A549 (cell line): ENCODE measurements around the gene MPZL2. TPM values are rescaled to one million over a fixed set of nuclear protein-coding genes. Genes with fewer than 3 reads are reported as not detected.

Experiments used
- ATAC-seq, 2 experiments: fragments of 200-7000 bp in 1 of 2; fragments of >200 bp in 1 of 2; cut with Nextera tagmentation in 1 of 2; cut with Tn5 transposase in 1 of 2; 3 replicates each; pipeline versions ENCODE4 v1.8.0 to v1.9.1; 2018 to 2020; ENCODE audit warnings: mild to moderate bottlenecking in 1 of 2, moderate library complexity in 1 of 2
- CTCF ChIA-PET: fragments of 300-600 bp; sonication (Branson Sonifier 250); formaldehyde crosslinking; extraction: SDS; loops from one replicate; lab custom pipeline; 2021; ENCODE audit warnings: antibody characterized with exemption, inconsistent platforms; lab: Yijun Ruan, JAX
- POLR2A ChIA-PET: fragments of 350-600 bp; formaldehyde crosslinking; extraction: SDS; loops from one replicate; lab custom pipeline; 2021; ENCODE audit warnings: antibody characterized with exemption, inconsistent platforms; lab: Yijun Ruan, JAX
- DNase-seq, 2 experiments: peaks; one replicate each; pipeline versions ENCODE4 v3.0.0 to v3.0.0-alpha.2; 2011 to 2016; ENCODE audit warnings: low read depth in 1 of 2, low spot score in 1 of 2
- FAIRE-seq: peaks from 2 replicates; lab custom pipeline; 2011; peaks lifted over from hg19 to GRCh38; lab: Jason Lieb, UNC
- H3K27ac ChIP-seq, 2 experiments: fragments of >200 bp; sonication (Bioruptor Twin); formaldehyde crosslinking; 3 replicates each; pipeline ENCODE4 v1.5.1; 2016 to 2017
- H3K4me1 ChIP-seq: fragments of >200 bp; sonication (Bioruptor Twin); formaldehyde crosslinking; 3 replicates; pipeline ENCODE4 v1.6.1; 2016
- H3K4me2 ChIP-seq: fragments of >200 bp; sonication (Bioruptor Twin); formaldehyde crosslinking; 3 replicates; pipeline ENCODE4 v1.6.1; 2016
- H3K4me3 ChIP-seq: fragments of >200 bp; sonication (Bioruptor Twin); formaldehyde crosslinking; 3 replicates; pipeline ENCODE4 v1.5.1; 2016
- H3K9me3 ChIP-seq: fragments of >200 bp; sonication (Bioruptor Twin); formaldehyde crosslinking; 3 replicates; pipeline ENCODE4 v1.6.1; 2016
- CBX2 ChIP-seq: fragments of 200-600 bp; sonication (generic); IDR thresholded peaks from 2 replicates; pipeline ENCODE4 v1.6.1; 2016; ENCODE audit warnings: low read depth, mild to moderate bottlenecking, borderline replicate concordance
- CEBPB ChIP-seq, 2 experiments: fragments of >200 bp in 1 of 2; sonication (Bioruptor Twin) in 1 of 2; formaldehyde crosslinking in 1 of 2; IDR thresholded peaks; 2 replicates each; pipeline ENCODE4 v1.6.1; 2012 to 2016
- CHD2 ChIP-seq: fragments of 150-350 bp; IDR thresholded peaks from 2 replicates; pipeline ENCODE4 v1.6.1; 2014; ENCODE audit warnings: low read length; ENCODE audit not compliant: partially characterized antibody
- CTCF ChIP-seq: fragments of >200 bp; sonication (Bioruptor Twin); formaldehyde crosslinking; IDR thresholded peaks from 3 replicates; pipeline ENCODE4 v1.5.1; 2016
- EP300 ChIP-seq, 2 experiments: fragments of >200 bp; sonication (Bioruptor Twin); formaldehyde crosslinking; IDR thresholded peaks; 2 replicates in 1 of 2; 3 replicates in 1 of 2; pipeline ENCODE4 v1.6.1; 2016 to 2017
- ESRRA ChIP-seq: fragments of 150-350 bp; IDR thresholded peaks from 2 replicates; pipeline ENCODE4 v1.6.1; 2014; ENCODE audit warnings: mild to moderate bottlenecking, low read length, borderline replicate concordance
- FOSB ChIP-seq: fragments of 250-450 bp; sonication (Bioruptor Pico); IDR thresholded peaks from 2 replicates; pipeline ENCODE4 v1.5.0; 2020; ENCODE audit warnings: mild to moderate bottlenecking, moderate library complexity
- FOSL2 ChIP-seq, 2 experiments: fragments of 450-650 bp in 1 of 2; fragments of >200 bp in 1 of 2; sonication (Bioruptor Twin) in 1 of 2; formaldehyde crosslinking; IDR thresholded peaks; 2 replicates each; pipeline versions ENCODE4 v1.5.0 to v1.6.1; 2016 to 2020; ENCODE audit warnings: mild to moderate bottlenecking in 1 of 2, moderate library complexity in 1 of 2
- HEYL ChIP-seq: fragments of 250-450 bp; sonication (Bioruptor Pico); IDR thresholded peaks from 2 replicates; pipeline ENCODE4 v1.8.0; 2021; ENCODE audit warnings: mild to moderate bottlenecking, moderate library complexity
- HOXA7 ChIP-seq: fragments of 250-450 bp; sonication (Bioruptor Pico); IDR thresholded peaks from 2 replicates; pipeline ENCODE4 v1.5.0; 2020; ENCODE audit warnings: mild to moderate bottlenecking, moderate library complexity
- HOXB13 ChIP-seq: fragments of 250-450 bp; sonication (Bioruptor Pico); IDR thresholded peaks from 2 replicates; pipeline ENCODE4 v1.5.0; 2020; ENCODE audit warnings: low read depth, mild to moderate bottlenecking, moderate library complexity
- MAFK ChIP-seq: fragments of 450-650 bp; IDR thresholded peaks from 2 replicates; pipeline ENCODE4 v1.6.1; 2014; ENCODE audit not compliant: partially characterized antibody
- MAZ ChIP-seq: fragments of 150-350 bp; IDR thresholded peaks from 2 replicates; pipeline ENCODE4 v1.6.1; 2014; ENCODE audit warnings: antibody characterized with exemption, low read depth, low read length, borderline replicate concordance
- NFE2L2 ChIP-seq: fragments of 150-350 bp; conservative IDR thresholded peaks from 2 replicates; pipeline ENCODE4 v1.6.1; 2014; ENCODE audit warnings: low read length
- NPAS2 ChIP-seq: fragments of 250-450 bp; sonication (Bioruptor Pico); IDR thresholded peaks from 2 replicates; pipeline ENCODE4 v1.8.0; 2022; ENCODE audit warnings: mild to moderate bottlenecking, moderate library complexity, borderline replicate concordance
- RARB ChIP-seq: fragments of 250-450 bp; sonication (Bioruptor Pico); IDR thresholded peaks from 2 replicates; pipeline ENCODE4 v1.8.0; 2021; ENCODE audit warnings: mild to moderate bottlenecking, moderate library complexity
- RCOR1 ChIP-seq: fragments of 150-350 bp; IDR thresholded peaks from 2 replicates; pipeline ENCODE4 v1.6.1; 2014; ENCODE audit warnings: antibody characterized with exemption, low read length, low read depth
- REST ChIP-seq: fragments of 200-600 bp; sonication (generic); IDR thresholded peaks from 2 replicates; pipeline ENCODE4 v1.6.1; 2016; ENCODE audit warnings: antibody characterized with exemption, mild to moderate bottlenecking, moderate library complexity
- RFX5 ChIP-seq: fragments of 450-650 bp; IDR thresholded peaks from 2 replicates; pipeline ENCODE4 v1.7.1; 2014; ENCODE audit warnings: antibody characterized with exemption, mild to moderate bottlenecking, moderate library complexity
- RNF2 ChIP-seq: fragments of 200-600 bp; sonication (generic); IDR thresholded peaks from 2 replicates; pipeline ENCODE4 v1.6.1; 2016; ENCODE audit warnings: low read depth, mild to moderate bottlenecking, antibody characterized with exemption, moderate library complexity, borderline replicate concordance
- SREBF2 ChIP-seq: fragments of 450-650 bp; IDR thresholded peaks from 2 replicates; pipeline ENCODE4 v1.6.1; 2014; ENCODE audit warnings: mild to moderate bottlenecking, moderate library complexity
- TFCP2L1 ChIP-seq: fragments of 250-450 bp; sonication (Bioruptor Pico); IDR thresholded peaks from 2 replicates; pipeline ENCODE4 v1.5.0; 2021; ENCODE audit warnings: mild to moderate bottlenecking
- TP53 ChIP-seq: fragments of 250-450 bp; sonication (Bioruptor Pico); IDR thresholded peaks from 2 replicates; pipeline ENCODE4 v1.5.0; 2021; ENCODE audit warnings: mild to moderate bottlenecking, moderate library complexity
- USF2 ChIP-seq: fragments of 450-650 bp; IDR thresholded peaks from 2 replicates; pipeline ENCODE4 v1.6.1; 2014; ENCODE audit warnings: antibody characterized with exemption
- ZFP36 ChIP-seq: fragments of 450-650 bp; IDR thresholded peaks from 2 replicates; pipeline ENCODE4 v1.6.1; 2014; ENCODE audit warnings: borderline replicate concordance; ENCODE audit not compliant: partially characterized antibody
- ZNF302 ChIP-seq: fragments of 250-450 bp; sonication (Bioruptor Pico); IDR thresholded peaks from 2 replicates; pipeline ENCODE4 v1.9.0; 2021; ENCODE audit warnings: inconsistent platforms, mild to moderate bottlenecking, moderate library complexity
- WGBS: methylation state at CpG from one replicate; pipeline ENCODE4 v1.1.6; 2017; ENCODE audit errors: missing lambda C conversion rate; 5-methylcytosine and 5-hydroxymethylcytosine counted together
- polyA plus RNA-seq, 4 experiments: library from polyadenylated mRNA; depleted of rRNA in 3 of 4; stranded (reverse); fragments of >200 nt; fragmentation: RNase III in 1 of 4; extraction: RNeasy Plus Mini Kit Qiagen cat#74134 plus additional on column Dnase treatment in 1 of 4; gene quantifications; 2 replicates in 3 of 4; 3 replicates in 1 of 4; pipeline ENCODE4 v1.2.3, GENCODE V29; 2011 to 2017

Gene MPZL2
- polyA plus RNA-seq, 2 of the 4 experiments (the other 2 are of a cell fraction), result 0.14 TPM; not detected in 1

GRCh38 chr11:118238929-118239328, 25.2 kb downstream of the MPZL2 start:
- no peak for FAIRE-seq
- Histone ChIP-seq H3K4me2 (no peak overlapping the region), H3K9me3 (no peaks in the 10 kb centered on the region), H3K4me3 (no peak overlapping the region), H3K27ac (no peak overlapping the region), H3K4me1 (no peaks in the 10 kb centered on the region)
- ATAC-seq, result no peak
- TF ChIP-seq ZFP36 (no peak), SREBF2 (no peak), NPAS2 (CRISPR knock-in tag) (no peak), MAZ (no peak), EP300 (IDR thresholded peaks at IDR 0.05) (no peak), HOXB13 (no peak)
- ChIA-PET CTCF (interaction anchor here (0.6 to 1.3 kb wide), 2 partner anchors 67 to 103 kb away, joined by 3 to 4 read pairs; no protein-coding TSS in a partner anchor), POLR2A (no interaction called here)
- WGBS, result 45% methylated on average over 1 of the region's 1 CpG
- no peak for DNase-seq

GRCh38 chr11:118238421-118238820, 25.7 kb downstream of the MPZL2 start:
- ChIA-PET POLR2A (no interaction called here), CTCF (interaction anchor here (1.3 kb wide), 1 partner anchor 67 kb away, joined by 4 read pairs; no protein-coding TSS in a partner anchor)
- no peak for FAIRE-seq
- H3K9me3 ChIP-seq, result no peaks in the 10 kb centered on the region
- 92% methylated on average over 2 of the region's 2 CpGs for WGBS
- no peak overlapping the region for H3K27ac ChIP-seq
- no peak overlapping the region for H3K4me2 ChIP-seq
- no peak for DNase-seq
- no peak overlapping the region for H3K4me3 ChIP-seq
- ATAC-seq, result no peak
- no peak for TF ChIP-seq RARB (CRISPR knock-in tag)
- no peak for TF ChIP-seq CBX2
- no peak for TF ChIP-seq TP53 (CRISPR knock-in tag)
- no peak for TF ChIP-seq FOSL2 (IDR thresholded peaks at IDR 0.05)
- no peak for TF ChIP-seq FOSL2 (CRISPR knock-in tag; IDR thresholded peaks at IDR 0.05)
- TF ChIP-seq ESRRA, result no peak
- TF ChIP-seq MAZ, result no peak
- TF ChIP-seq HOXA7 (CRISPR knock-in tag), result no peak
- TF ChIP-seq USF2, result no peak
- H3K4me1 ChIP-seq, result no peaks in the 10 kb centered on the region

- Histone ChIP-seq H3K4me3 (no peak overlapping the region), H3K27ac (no peak overlapping the region), H3K4me2 (no peak overlapping the region), H3K9me3 (no peaks in the 10 kb centered on the region), H3K4me1 (no peaks in the 10 kb centered on the region)
- no peak for FAIRE-seq
- WGBS, result 9% methylated on average over 2 of the region's 2 CpGs
- ATAC-seq, result no peak
- POLR2A ChIA-PET, result no interaction called here
- DNase-seq, result no peak
- CTCF ChIA-PET, result interaction anchor here (1.4 kb wide), 1 partner anchor 38 kb away, joined by 3 read pairs; no protein-coding TSS in a partner anchor
- TF ChIP-seq USF2, result no peak
- no peak for TF ChIP-seq RCOR1
- TF ChIP-seq FOSB (CRISPR knock-in tag), result no peak
- TF ChIP-seq NFE2L2, result no peak
- no peak for TF ChIP-seq CTCF
- TF ChIP-seq CHD2, result no peak
- TF ChIP-seq ESRRA, result no peak
- TF ChIP-seq RNF2, result no peak
- TF ChIP-seq CEBPB (IDR thresholded peaks at IDR 0.05), result no peak
- TF ChIP-seq RFX5, result no peak
- no peak for TF ChIP-seq ZNF302 (CRISPR knock-in tag)
- no peak for TF ChIP-seq HEYL (CRISPR knock-in tag)
- TF ChIP-seq REST, result no peak
- no peak for TF ChIP-seq MAFK
- no peak for TF ChIP-seq HOXB13
- TF ChIP-seq TFCP2L1 (CRISPR knock-in tag), result no peak
Measured at GRCh38 chr11:118236170-118236569, 27.9 kb downstream of the MPZL2 start.
